Hepatocyte (in vitro differentiated cells): ENCODE measurements around the gene SYTL1. TPM values are rescaled to one million over a fixed set of nuclear protein-coding genes. Genes with fewer than 3 reads are reported as not detected.

ENCODE experiments used
- DNase-seq: peaks from one replicate; pipeline ENCODE4 v3.0.0-alpha.2; 2016; ENCODE audit warnings: low spot score
- H2AFZ ChIP-seq: fragments of 200-600 bp; sonication (generic); 2 replicates; pipeline ENCODE4 v1.6.0; 2016; ENCODE audit warnings: antibody characterized with exemption, mild to moderate bottlenecking
- H3K27ac ChIP-seq: fragments of 200-600 bp; sonication (generic); 2 replicates; pipeline ENCODE4 v1.5.1; 2016; ENCODE audit warnings: mild to moderate bottlenecking
- H3K27me3 ChIP-seq: fragments of 200-600 bp; sonication (generic); 2 replicates; pipeline ENCODE4 v1.6.1; 2016
- H3K36me3 ChIP-seq: fragments of 200-600 bp; sonication (generic); replicated peaks from 2 replicates; pipeline ENCODE4 v1.5.1; 2016; ENCODE audit warnings: low read depth; ENCODE audit not compliant: insufficient read depth
- H3K4me1 ChIP-seq: fragments of 200-600 bp; sonication (generic); 2 replicates; pipeline ENCODE4 v1.5.1; 2016; ENCODE audit warnings: mild to moderate bottlenecking, moderate library complexity; ENCODE audit not compliant: insufficient read depth
- H3K4me2 ChIP-seq: fragments of 200-600 bp; sonication (generic); 2 replicates; pipeline ENCODE4 v1.6.0; 2016
- H3K4me3 ChIP-seq: fragments of 200-600 bp; sonication (generic); 2 replicates; pipeline ENCODE4 v1.5.1; 2016; ENCODE audit warnings: mild to moderate bottlenecking
- H3K79me2 ChIP-seq: fragments of 200-600 bp; sonication (generic); 2 replicates; pipeline ENCODE4 v1.6.0; 2017; ENCODE audit warnings: mild to moderate bottlenecking
- H3K9me2 ChIP-seq: fragments of 200-600 bp; sonication (generic); replicated peaks from 2 replicates; pipeline ENCODE4 v1.6.0; 2017; ENCODE audit warnings: mild to moderate bottlenecking; ENCODE audit not compliant: insufficient read depth
- H3K9me3 ChIP-seq: fragments of 200-600 bp; sonication (generic); 2 replicates; pipeline ENCODE4 v1.5.1; 2016; ENCODE audit warnings: low read depth, mild to moderate bottlenecking
- H4K20me1 ChIP-seq: fragments of 200-600 bp; sonication (generic); 2 replicates; pipeline ENCODE4 v1.6.0; 2016; ENCODE audit warnings: mild to moderate bottlenecking; ENCODE audit not compliant: insufficient read depth, poor library complexity, severe bottlenecking
- CTCF ChIP-seq: fragments of 200-600 bp; sonication (generic); IDR thresholded peaks from 2 replicates; pipeline ENCODE4 v1.5.1; 2016; ENCODE audit warnings: antibody characterized with exemption, mild to moderate bottlenecking; ENCODE audit not compliant: poor library complexity
- EZH2 ChIP-seq: fragments of 200-600 bp; sonication (generic); IDR thresholded peaks from 2 replicates; pipeline ENCODE4 v1.6.1; 2016; ENCODE audit warnings: antibody characterized with exemption, mild to moderate bottlenecking, borderline replicate concordance
- EZH2phosphoT487 ChIP-seq: fragments of 200-600 bp; sonication (generic); IDR thresholded peaks from one replicate; pipeline ENCODE4 v1.6.1; 2018; ENCODE audit warnings: antibody characterized with exemption, mild to moderate bottlenecking, low read depth, moderate library complexity; ENCODE audit not compliant: unreplicated experiment, severe bottlenecking
- WGBS: methylation state at CpG from one replicate; pipeline ENCODE4 v1.1.6; 2016; ENCODE audit warnings: low lambda C conversion rate; ENCODE audit errors: missing lambda C conversion rate; 5-methylcytosine and 5-hydroxymethylcytosine counted together
- polyA plus RNA-seq: library from polyadenylated mRNA; unstranded; fragments of >200 nt; fragmentation: Nextera tagmentation; extraction: Ambion mirVana; gene quantifications from 2 replicates; pipeline ENCODE4 v1.2.1, GENCODE V29; 2016
- total RNA-seq: library from RNA; depleted of rRNA; stranded (reverse); fragments of >200 nt; gene quantifications from 2 replicates; pipeline ENCODE4 v1.2.3, GENCODE V29; 2014

Gene SYTL1
- total and polyA plus RNA-seq, 2 experiments from 2014 or later: 12.1 to 21.7 TPM

- TF ChIP-seq CTCF (peak; percentile 67), EZH2 (no peak)
- Histone ChIP-seq H4K20me1 (no peaks in the 10 kb centered on the region), H3K4me1 (peaks cover 8% of the 10 kb centered on the region), H3K9me2 (no peaks in the 10 kb centered on the region), H3K27ac (no peak within 1 kb of the TSS), H3K9me3 (no peaks in the 10 kb centered on the region), H3K4me2 (peak within 1 kb of the TSS; percentile 92), H3K36me3 (no peaks in the 10 kb centered on the region), H3K27me3 (no peaks in the 10 kb centered on the region), H3K4me3 (peak within 1 kb of the TSS; percentile 48), H3K79me2 (no peaks in the 10 kb centered on the region), H2AFZ (peak within 1 kb of the TSS; percentile 60)
- DNase-seq: peak; percentile 97
- 6% methylated on average over 29 of the region's 69 CpGs for WGBS
These were observed 50.4 kb downstream of the SYTL1 start, which contains the start of gene GPR3 for GRCh38 chr1:27392096-27392777. GPR3 (plus strand) TSS chr1:27392622; CDS start chr1:27393799, 1,177 bp downstream.

- peak overlapping the region; percentile 48 for H3K4me3 ChIP-seq
- no peaks in the 10 kb centered on the region for H3K9me2 ChIP-seq
- peaks cover 8% of the 10 kb centered on the region for H3K4me1 ChIP-seq
- no peaks in the 10 kb centered on the region for H3K79me2 ChIP-seq
- H3K36me3 ChIP-seq: no peaks in the 10 kb centered on the region
- peak overlapping the region; percentile 60 for H2AFZ ChIP-seq
- H4K20me1 ChIP-seq: no peaks in the 10 kb centered on the region
- no peaks in the 10 kb centered on the region for H3K27me3 ChIP-seq
- H3K27ac ChIP-seq: no peak overlapping the region
- peak overlapping the region; percentile 92 for H3K4me2 ChIP-seq
- H3K9me3 ChIP-seq: no peaks in the 10 kb centered on the region
- no peak for DNase-seq
- TF ChIP-seq EZH2 (no peak), CTCF (peak; percentile 17)
- 25% methylated on average over 21 of the region's 30 CpGs for WGBS
These were observed 51.2 kb downstream of the SYTL1 start for GRCh38 chr1:27392778-27393635.

GRCh38 chr1:27393641-27394281, 51.9 kb downstream of the SYTL1 start:
- no peak for TF ChIP-seq EZH2phosphoT487
- TF ChIP-seq CTCF: no peak
- TF ChIP-seq EZH2: no peak
- Histone ChIP-seq H3K79me2 (no peaks in the 10 kb centered on the region), H3K4me3 (no peak overlapping the region), H3K9me2 (no peaks in the 10 kb centered on the region), H3K36me3 (no peaks in the 10 kb centered on the region), H3K27me3 (no peaks in the 10 kb centered on the region), H2AFZ (no peak overlapping the region), H3K4me2 (no peak overlapping the region), H3K9me3 (no peaks in the 10 kb centered on the region), H3K27ac (no peak overlapping the region), H4K20me1 (no peaks in the 10 kb centered on the region), H3K4me1 (peaks cover 8% of the 10 kb centered on the region)
- WGBS: 93% methylated on average over 18 of the region's 18 CpGs
- DNase-seq: no peak
